22Rv1 (cell line): ENCODE measurements around the gene SPTAN1.

Experiments used
- CTCF ChIP-seq: fragments of 450-650 bp; IDR thresholded peaks from 2 replicates; pipeline ENCODE4 v1.5.1; 2017; ENCODE audit warnings: mild to moderate bottlenecking
- ZFX ChIP-seq: fragments of 450-650 bp; IDR thresholded peaks from 2 replicates; pipeline ENCODE4 v1.6.1; 2017; ENCODE audit warnings: antibody characterized with exemption, borderline replicate concordance

GRCh38 chr9:128651798-128652197 lies 99.4 kb downstream of the SPTAN1 start:
- TF ChIP-seq CTCF (no peak), ZFX (no peak)
